Measurements from ENCODE around the gene LPA. TPM values are rescaled to one million over a fixed set of nuclear protein-coding genes. Genes with fewer than 3 reads are reported as not detected.
"Not testable (repeated sequence)": the region's sequence is repeated elsewhere in the genome, so short reads cannot be mapped to it uniquely, and the experiment has no call there.

Gene LPA
- total and polyA plus RNA-seq, 2 of the 13 experiments (the other 11 are each of a cell fraction or from before 2014, with no cell fraction given) = not detected

DNA sequence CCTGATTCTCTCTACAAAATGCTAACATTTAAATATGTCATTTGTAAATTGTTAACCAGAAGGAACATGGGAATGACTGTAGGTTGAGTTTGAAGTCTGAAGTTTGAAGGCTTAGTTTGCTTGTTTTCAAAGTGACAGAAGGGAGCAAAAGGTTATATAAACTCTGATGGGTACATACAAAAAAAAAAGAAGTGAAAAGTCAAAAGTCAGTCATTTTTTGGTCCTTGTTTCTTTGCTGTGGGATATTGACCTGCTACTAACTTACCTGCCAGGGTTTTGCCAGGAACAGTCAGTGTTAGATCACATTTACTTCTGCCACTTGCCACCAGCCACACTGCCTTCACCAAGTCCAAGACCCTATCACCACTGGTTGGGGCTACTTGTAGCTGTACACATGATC, 44.9 kb upstream of the LPA start:
- H3K27me3 ChIP-seq (ENCODE audit: control insufficient read depth in 1 of 2, insufficient read depth in 2 of 2, low read length in 2 of 2); intact Hi-C loops (cut with micrococcal nuclease; ENCODE audit: unreplicated experiment); FAIRE-seq; POLR2A ChIA-PET; H3K36me3 ChIP-seq (replicated peaks in 1 of 2; ENCODE audit: control insufficient read depth in 1 of 2, insufficient read depth in 2 of 2, low read length in 2 of 2); H3K79me2 ChIP-seq (ENCODE audit: insufficient read depth, low read length); CTCF ChIA-PET (ENCODE audit: low intra/inter-chr PET ratio, low total read pairs); H2AFZ ChIP-seq (ENCODE audit: low read length); H3K4me3 ChIP-seq (replicated peaks in 1 of 3; ENCODE audit: insufficient read depth in 1 of 3, low read depth in 2 of 3, low read length in 3 of 3); H4K20me1 ChIP-seq (ENCODE audit: insufficient read depth, low read length); DNase-seq (ENCODE audit: low spot score); BruUV-seq (replicated peaks); in situ Hi-C loops (cut with HindIII; ENCODE audit: extremely low pct_ligation_motif_present, low pct_unique_long_range_greater_than_20kb); H3K9ac ChIP-seq (ENCODE audit: insufficient read depth, low read depth, low read length); H3K9me3 ChIP-seq (ENCODE audit: low read length); TF ChIP-seq LCORL (IDR thresholded peaks at IDR 0.05): not testable (repeated sequence)
- H3K27ac ChIP-seq (ENCODE audit: extremely low read length, insufficient read depth, low read length) = peak overlapping the region; percentile 63
- peak; percentile 77 for ATAC-seq
- peak overlapping the region; percentile 49; the same call in 1 of the 2 replicates for H3K4me2 ChIP-seq (ENCODE audit: low read depth, low read length)
- H3K4me1 ChIP-seq (ENCODE audit: insufficient read depth, low read length) = peaks cover 52% of the 10 kb centered on the region
- 0 out of 2 replicates have a peak, but pooled peaks have one; percentile 37 for TF ChIP-seq LCORL (CRISPR knock-in tag; IDR thresholded peaks at IDR 0.05)
- peak; percentile 36; the same call in 1 of the 2 replicates for TF ChIP-seq RARA (CRISPR knock-in tag; IDR thresholded peaks at IDR 0.05)
- TF ChIP-seq HNF4A (CRISPR knock-in tag; IDR thresholded peaks at IDR 0.05) = peak; percentile 27; the same call in 1 of the 2 replicates
- TF ChIP-seq WIZ (CRISPR knock-in tag; IDR thresholded peaks at IDR 0.05) = 0 out of 2 replicates have a peak, but pooled peaks have one; percentile 35
- TF ChIP-seq, protein P1, sequence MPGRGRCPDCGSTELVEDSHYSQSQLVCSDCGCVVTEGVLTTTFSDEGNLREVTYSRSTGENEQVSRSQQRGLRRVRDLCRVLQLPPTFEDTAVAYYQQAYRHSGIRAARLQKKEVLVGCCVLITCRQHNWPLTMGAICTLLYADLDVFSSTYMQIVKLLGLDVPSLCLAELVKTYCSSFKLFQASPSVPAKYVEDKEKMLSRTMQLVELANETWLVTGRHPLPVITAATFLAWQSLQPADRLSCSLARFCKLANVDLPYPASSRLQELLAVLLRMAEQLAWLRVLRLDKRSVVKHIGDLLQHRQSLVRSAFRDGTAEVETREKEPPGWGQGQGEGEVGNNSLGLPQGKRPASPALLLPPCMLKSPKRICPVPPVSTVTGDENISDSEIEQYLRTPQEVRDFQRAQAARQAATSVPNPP (CRISPR knock-in tag; IDR thresholded peaks at IDR 0.05) = 0 out of 2 replicates have a peak, but pooled peaks have one; percentile 42
- peak; percentile 73; the same call in 1 of the 2 replicates for TF ChIP-seq PPARG (CRISPR knock-in tag; conservative IDR thresholded peaks at IDR 0.05)
- TF ChIP-seq, protein P2, sequence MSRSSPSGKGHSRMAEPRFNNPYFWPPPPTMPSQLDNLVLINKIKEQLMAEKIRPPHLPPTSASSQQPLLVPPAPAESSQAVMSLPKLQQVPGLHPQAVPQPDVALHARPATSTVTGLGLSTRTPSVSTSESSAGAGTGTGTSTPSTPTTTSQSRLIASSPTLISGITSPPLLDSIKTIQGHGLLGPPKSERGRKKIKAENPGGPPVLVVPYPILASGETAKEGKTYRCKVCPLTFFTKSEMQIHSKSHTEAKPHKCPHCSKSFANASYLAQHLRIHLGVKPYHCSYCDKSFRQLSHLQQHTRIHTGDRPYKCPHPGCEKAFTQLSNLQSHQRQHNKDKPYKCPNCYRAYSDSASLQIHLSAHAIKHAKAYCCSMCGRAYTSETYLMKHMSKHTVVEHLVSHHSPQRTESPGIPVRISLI (CRISPR knock-in tag; IDR thresholded peaks at IDR 0.05; ENCODE audit: borderline replicate concordance) = peak; percentile 82; the same call in 1 of the 2 replicates
- TF ChIP-seq MED1 (CRISPR knock-in tag; IDR thresholded peaks at IDR 0.05) = peak; percentile 29; the same call in 1 of the 2 replicates
- peak; percentile 66; the same call in 1 of the 2 replicates for TF ChIP-seq NR2F2 (IDR thresholded peaks at IDR 0.05; ENCODE audit: borderline replicate concordance, low read depth)
- peak; percentile 70 for TF ChIP-seq NR2F6 (IDR thresholded peaks at IDR 0.05)
- TF ChIP-seq NR2F6 (CRISPR knock-in tag; IDR thresholded peaks at IDR 0.05) = peak; percentile 44; the same call in 1 of the 2 replicates
- TF ChIP-seq, protein P3, sequence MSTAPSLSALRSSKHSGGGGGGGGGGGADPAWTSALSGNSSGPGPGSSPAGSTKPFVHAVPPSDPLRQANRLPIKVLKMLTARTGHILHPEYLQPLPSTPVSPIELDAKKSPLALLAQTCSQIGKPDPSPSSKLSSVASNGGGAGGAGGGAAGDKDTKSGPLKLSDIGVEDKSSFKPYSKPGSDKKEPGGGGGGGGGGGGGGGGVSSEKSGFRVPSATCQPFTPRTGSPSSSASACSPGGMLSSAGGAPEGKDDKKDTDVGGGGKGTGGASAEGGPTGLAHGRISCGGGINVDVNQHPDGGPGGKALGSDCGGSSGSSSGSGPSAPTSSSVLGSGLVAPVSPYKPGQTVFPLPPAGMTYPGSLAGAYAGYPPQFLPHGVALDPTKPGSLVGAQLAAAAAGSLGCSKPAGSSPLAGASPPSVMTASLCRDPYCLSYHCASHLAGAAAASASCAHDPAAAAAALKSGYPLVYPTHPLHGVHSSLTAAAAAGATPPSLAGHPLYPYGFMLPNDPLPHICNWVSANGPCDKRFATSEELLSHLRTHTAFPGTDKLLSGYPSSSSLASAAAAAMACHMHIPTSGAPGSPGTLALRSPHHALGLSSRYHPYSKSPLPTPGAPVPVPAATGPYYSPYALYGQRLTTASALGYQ (CRISPR knock-in tag; IDR thresholded peaks at IDR 0.05) = peak; percentile 21; the same call in 1 of the 2 replicates
- peak; percentile 44; the same call in 1 of the 2 replicates for TF ChIP-seq HDAC1 (CRISPR knock-in tag; IDR thresholded peaks at IDR 0.05)
- 0 out of 2 replicates have a peak, but pooled peaks have one; percentile 15 for TF ChIP-seq NCOR1 (IDR thresholded peaks at IDR 0.05; ENCODE audit: borderline replicate concordance, low read length)
- TF ChIP-seq, protein P4, sequence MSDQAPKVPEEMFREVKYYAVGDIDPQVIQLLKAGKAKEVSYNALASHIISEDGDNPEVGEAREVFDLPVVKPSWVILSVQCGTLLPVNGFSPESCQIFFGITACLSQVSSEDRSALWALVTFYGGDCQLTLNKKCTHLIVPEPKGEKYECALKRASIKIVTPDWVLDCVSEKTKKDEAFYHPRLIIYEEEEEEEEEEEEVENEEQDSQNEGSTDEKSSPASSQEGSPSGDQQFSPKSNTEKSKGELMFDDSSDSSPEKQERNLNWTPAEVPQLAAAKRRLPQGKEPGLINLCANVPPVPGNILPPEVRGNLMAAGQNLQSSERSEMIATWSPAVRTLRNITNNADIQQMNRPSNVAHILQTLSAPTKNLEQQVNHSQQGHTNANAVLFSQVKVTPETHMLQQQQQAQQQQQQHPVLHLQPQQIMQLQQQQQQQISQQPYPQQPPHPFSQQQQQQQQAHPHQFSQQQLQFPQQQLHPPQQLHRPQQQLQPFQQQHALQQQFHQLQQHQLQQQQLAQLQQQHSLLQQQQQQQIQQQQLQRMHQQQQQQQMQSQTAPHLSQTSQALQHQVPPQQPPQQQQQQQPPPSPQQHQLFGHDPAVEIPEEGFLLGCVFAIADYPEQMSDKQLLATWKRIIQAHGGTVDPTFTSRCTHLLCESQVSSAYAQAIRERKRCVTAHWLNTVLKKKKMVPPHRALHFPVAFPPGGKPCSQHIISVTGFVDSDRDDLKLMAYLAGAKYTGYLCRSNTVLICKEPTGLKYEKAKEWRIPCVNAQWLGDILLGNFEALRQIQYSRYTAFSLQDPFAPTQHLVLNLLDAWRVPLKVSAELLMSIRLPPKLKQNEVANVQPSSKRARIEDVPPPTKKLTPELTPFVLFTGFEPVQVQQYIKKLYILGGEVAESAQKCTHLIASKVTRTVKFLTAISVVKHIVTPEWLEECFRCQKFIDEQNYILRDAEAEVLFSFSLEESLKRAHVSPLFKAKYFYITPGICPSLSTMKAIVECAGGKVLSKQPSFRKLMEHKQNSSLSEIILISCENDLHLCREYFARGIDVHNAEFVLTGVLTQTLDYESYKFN (CRISPR knock-in tag; conservative IDR thresholded peaks at IDR 0.05) = peak; percentile 85
